SU-DHL-6 (cell line): Measurements from ENCODE around the gene XRCC2.
"Not testable (repeated sequence)": the region's sequence is repeated elsewhere in the genome, so short reads cannot be mapped to it uniquely, and the experiment has no call there.

ENCODE experiments used
- H2AFZ ChIP-seq: fragments of 200-600 bp; sonication (generic); 2 replicates; pipeline ENCODE4 v1.6.1; 2014; ENCODE audit warnings: low read depth, mild to moderate bottlenecking, moderate library complexity, mixed read lengths, antibody characterized with exemption, low read length; ENCODE audit not compliant: severe bottlenecking
- H3F3A ChIP-seq: fragments of 200-600 bp; shearing (Covaris generic); 2 replicates; pipeline ENCODE4 v1.6.0; 2016; ENCODE audit warnings: antibody characterized with exemption, mild to moderate bottlenecking; ENCODE audit not compliant: insufficient read depth
- H3K27ac ChIP-seq: fragments of 200-600 bp; sonication (generic); 2 replicates; pipeline ENCODE4 v1.5.1; 2016; ENCODE audit warnings: low read depth, mild to moderate bottlenecking, low read length, moderate library complexity, mixed read lengths
- H3K27me3 ChIP-seq: fragments of 200-600 bp; sonication (generic), shearing (Covaris generic); 2 replicates; pipeline ENCODE4 v1.6.0; 2014; ENCODE audit warnings: mild to moderate bottlenecking, low read length
- H3K36me3 ChIP-seq: fragments of 200-600 bp; sonication (generic); 2 replicates; pipeline ENCODE4 v1.6.1; 2014; ENCODE audit warnings: mild to moderate bottlenecking, low read length, mixed read lengths
- H3K4me2 ChIP-seq: fragments of 300-600, 200-600 bp; shearing (Covaris generic), sonication (generic); 2 replicates; pipeline ENCODE4 v1.6.0; 2014; ENCODE audit warnings: low read length, low read depth, mild to moderate bottlenecking; ENCODE audit not compliant: poor library complexity, severe bottlenecking
- H3K4me3 ChIP-seq: fragments of 200-600 bp; sonication (generic); 2 replicates; pipeline ENCODE4 v1.5.1; 2014; ENCODE audit warnings: antibody characterized with exemption, low read length, mild to moderate bottlenecking, mixed read lengths; ENCODE audit not compliant: insufficient read depth, poor library complexity, severe bottlenecking
- H3K79me2 ChIP-seq: fragments of 200-600 bp; sonication (generic); 2 replicates; pipeline ENCODE4 v1.6.1; 2014; ENCODE audit warnings: mild to moderate bottlenecking, low read length, moderate library complexity; ENCODE audit not compliant: insufficient read depth
- H3K9ac ChIP-seq: fragments of 200-600 bp; sonication (generic); 2 replicates; pipeline ENCODE4 v1.7.0; 2014; ENCODE audit warnings: mild to moderate bottlenecking, low read length
- H3K9me2 ChIP-seq: fragments of 200-600 bp; sonication (generic); replicated peaks from 2 replicates; pipeline ENCODE4 v1.6.1; 2014; ENCODE audit warnings: low read length; ENCODE audit not compliant: insufficient read depth
- H3K9me3 ChIP-seq: fragments of 200-600 bp; sonication (generic); 2 replicates; pipeline ENCODE4 v1.6.1; 2014; ENCODE audit warnings: low read length, mixed read lengths; ENCODE audit not compliant: insufficient read depth
- H4K20me1 ChIP-seq: fragments of 200-600 bp; sonication (generic); 2 replicates; pipeline ENCODE4 v1.6.1; 2014; ENCODE audit warnings: low read depth, mild to moderate bottlenecking, antibody characterized with exemption, low read length, moderate library complexity, mixed read lengths
- EZH2phosphoT487 ChIP-seq: fragments of 200-600 bp; sonication (generic), shearing (Covaris generic); conservative IDR thresholded peaks from 2 replicates; pipeline ENCODE4 v1.6.1; 2018; ENCODE audit warnings: mild to moderate bottlenecking, antibody characterized with exemption, low read length, moderate library complexity, mixed read lengths
- TF ChIP-seq, protein P1 (sequence below): fragments of 200-600 bp; sonication (generic); IDR thresholded peaks from one replicate; pipeline ENCODE4 v1.5.1; 2017; ENCODE audit warnings: antibody characterized with exemption, mild to moderate bottlenecking, low read length, moderate library complexity; ENCODE audit not compliant: insufficient read depth, poor library complexity, severe bottlenecking

XRCC2 gene

GRCh38 chr7:152699079-152699478 is 23.1 kb upstream of the XRCC2 start:
- H3K9me3 ChIP-seq: no peaks in the 10 kb centered on the region
- no peak overlapping the region for H3K9ac ChIP-seq
- H3F3A ChIP-seq: no peaks in the 10 kb centered on the region
- no peak overlapping the region for H3K4me2 ChIP-seq
- no peaks in the 10 kb centered on the region for H4K20me1 ChIP-seq
- H3K79me2 ChIP-seq: no peaks in the 10 kb centered on the region
- no peaks in the 10 kb centered on the region for H3K9me2 ChIP-seq
- no peak overlapping the region for H2AFZ ChIP-seq
- no peak overlapping the region for H3K4me3 ChIP-seq
- no peak for TF ChIP-seq EZH2phosphoT487
- TF ChIP-seq, protein P1, sequence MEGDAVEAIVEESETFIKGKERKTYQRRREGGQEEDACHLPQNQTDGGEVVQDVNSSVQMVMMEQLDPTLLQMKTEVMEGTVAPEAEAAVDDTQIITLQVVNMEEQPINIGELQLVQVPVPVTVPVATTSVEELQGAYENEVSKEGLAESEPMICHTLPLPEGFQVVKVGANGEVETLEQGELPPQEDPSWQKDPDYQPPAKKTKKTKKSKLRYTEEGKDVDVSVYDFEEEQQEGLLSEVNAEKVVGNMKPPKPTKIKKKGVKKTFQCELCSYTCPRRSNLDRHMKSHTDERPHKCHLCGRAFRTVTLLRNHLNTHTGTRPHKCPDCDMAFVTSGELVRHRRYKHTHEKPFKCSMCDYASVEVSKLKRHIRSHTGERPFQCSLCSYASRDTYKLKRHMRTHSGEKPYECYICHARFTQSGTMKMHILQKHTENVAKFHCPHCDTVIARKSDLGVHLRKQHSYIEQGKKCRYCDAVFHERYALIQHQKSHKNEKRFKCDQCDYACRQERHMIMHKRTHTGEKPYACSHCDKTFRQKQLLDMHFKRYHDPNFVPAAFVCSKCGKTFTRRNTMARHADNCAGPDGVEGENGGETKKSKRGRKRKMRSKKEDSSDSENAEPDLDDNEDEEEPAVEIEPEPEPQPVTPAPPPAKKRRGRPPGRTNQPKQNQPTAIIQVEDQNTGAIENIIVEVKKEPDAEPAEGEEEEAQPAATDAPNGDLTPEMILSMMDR: no peak
- H3K27me3 ChIP-seq: no peaks in the 10 kb centered on the region
- H3K27ac ChIP-seq: no peak overlapping the region
- no peaks in the 10 kb centered on the region for H3K36me3 ChIP-seq

GRCh38 chr7:152697268-152697974 is 21.5 kb upstream of the XRCC2 start:
- not testable (repeated sequence) for H3K9me3 ChIP-seq, H3K4me3 ChIP-seq, H2AFZ ChIP-seq, H3K27me3 ChIP-seq, H3K79me2 ChIP-seq, H3K27ac ChIP-seq, H3K4me2 ChIP-seq, H3K9ac ChIP-seq, H3F3A ChIP-seq, H3K36me3 ChIP-seq, H4K20me1 ChIP-seq, H3K9me2 ChIP-seq

- H3K9ac ChIP-seq, H3K27ac ChIP-seq, H4K20me1 ChIP-seq, H3K4me3 ChIP-seq, H3K9me3 ChIP-seq, H3K9me2 ChIP-seq, H3K79me2 ChIP-seq, H3K4me2 ChIP-seq, H3K36me3 ChIP-seq, H3F3A ChIP-seq, H2AFZ ChIP-seq, H3K27me3 ChIP-seq: not testable (repeated sequence)
Measured at GRCh38 chr7:152692196-152692595, 16.3 kb upstream of the XRCC2 start.

- no peaks in the 10 kb centered on the region for H3K79me2 ChIP-seq
- no peaks in the 10 kb centered on the region for H3K9me3 ChIP-seq
- no peaks in the 10 kb centered on the region for H3K27me3 ChIP-seq
- no peaks in the 10 kb centered on the region for H3K36me3 ChIP-seq
- H3F3A ChIP-seq: no peaks in the 10 kb centered on the region
- H3K9ac ChIP-seq: no peak overlapping the region
- no peaks in the 10 kb centered on the region for H3K9me2 ChIP-seq
- no peaks in the 10 kb centered on the region for H4K20me1 ChIP-seq
- no peak overlapping the region for H2AFZ ChIP-seq
- no peak overlapping the region for H3K4me3 ChIP-seq
- no peak overlapping the region for H3K27ac ChIP-seq
- TF ChIP-seq EZH2phosphoT487: no peak
- TF ChIP-seq, protein P1: no peak
- H3K4me2 ChIP-seq: no peak overlapping the region
Measured at GRCh38 chr7:152683297-152683696, 7.4 kb upstream of the XRCC2 start.
